Naive B cell (primary cell): ENCODE measurements around the gene TM4SF4. TPM values are rescaled to one million over a fixed set of nuclear protein-coding genes. Genes with fewer than 3 reads are reported as not detected.
"Not testable (repeated sequence)": the region's sequence is repeated elsewhere in the genome, so short reads cannot be mapped to it uniquely, and the experiment has no call there.

ENCODE experiments used
- ATAC-seq, 2 donors: fragments of 150-1000 bp; cut with Tn5 transposase; 2 replicates each; pipeline ENCODE4 v1.10.0; 2021; ENCODE audit warnings: low read depth in 2 of 2, mild to moderate bottlenecking in 2 of 2, moderate library complexity in 2 of 2
- DNase-seq: peaks from one replicate; pipeline ENCODE4 v3.0.0; 2022
- H3K27ac Mint-ChIP-seq, 6 donors: one replicate each; pipeline ENCODE4 v1.8.0; 2020 to 2022; ENCODE audit warnings: mild to moderate bottlenecking in 6 of 6, mixed read lengths in 6 of 6, moderate library complexity in 5 of 6, inconsistent platforms in 2 of 6
- H3K27me3 Mint-ChIP-seq, 3 donors: one replicate each; pipeline ENCODE4 v1.8.0; 2021 to 2022; ENCODE audit warnings: mixed read lengths in 3 of 3, mild to moderate bottlenecking in 1 of 3
- H3K36me3 Mint-ChIP-seq, 2 donors: one replicate each; pipeline ENCODE4 v1.8.0; 2020 to 2022; ENCODE audit warnings: mixed read lengths in 2 of 2, inconsistent platforms in 1 of 2, mild to moderate bottlenecking in 1 of 2
- H3K4me1 Mint-ChIP-seq, 3 donors: one replicate each; pipeline ENCODE4 v1.8.0; 2020 to 2022; ENCODE audit warnings: mixed read lengths in 3 of 3, inconsistent platforms in 1 of 3, mild to moderate bottlenecking in 1 of 3, moderate library complexity in 1 of 3
- H3K4me3 Mint-ChIP-seq, 8 donors: one replicate each; pipeline ENCODE4 v1.8.0; 2020 to 2022; ENCODE audit warnings: mild to moderate bottlenecking in 8 of 8, mixed read lengths in 8 of 8, moderate library complexity in 8 of 8, inconsistent platforms in 2 of 8
- H3K9me3 Mint-ChIP-seq, 7 donors: one replicate each; pipeline ENCODE4 v1.8.0; 2020 to 2022; ENCODE audit warnings: mixed read lengths in 7 of 7, mild to moderate bottlenecking in 5 of 7, inconsistent platforms in 2 of 7, moderate library complexity in 1 of 7
- polyA plus RNA-seq, 6 donors: library from polyadenylated mRNA; unstranded; fragments of 300-500 nt; fragmentation: Illumina TruSeq; gene quantifications; one replicate each; pipeline ENCODE4 v1.2.3, GENCODE V29; 2021; ENCODE audit warnings: low read depth in 6 of 6

The TM4SF4 gene
- polyA plus RNA-seq, 6 donors from 2014 or later = not detected

DNA sequence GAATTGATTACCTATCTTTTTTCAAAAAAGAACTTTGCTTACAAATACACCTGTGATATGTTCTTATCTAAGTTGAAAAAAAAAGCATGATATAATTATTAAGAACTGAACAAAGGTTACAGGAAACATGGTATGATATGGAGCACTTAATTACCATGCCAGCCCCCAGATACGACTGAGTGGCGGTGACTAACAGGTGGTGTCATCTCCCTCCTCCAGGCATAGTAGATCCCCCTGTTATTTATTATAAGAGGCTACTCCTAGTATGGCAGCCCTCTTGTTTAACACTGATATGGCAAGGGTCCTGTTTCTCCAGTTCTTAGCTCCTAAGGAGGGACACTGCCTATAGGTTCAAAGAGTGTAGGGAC, 31.0 kb upstream of the TM4SF4 start:
- Mint-ChIP-seq H3K27me3 (peaks cover 0 to 5% (median 0%) of the 10 kb centered on the region in 3 donors), H3K4me3 (no peak overlapping the region), H3K4me1 (peaks cover 7 to 10% (median 8%) of the 10 kb centered on the region in 3 donors), H3K36me3 (no peaks in the 10 kb centered on the region), H3K27ac (no peak overlapping the region), H3K9me3 (no peaks in the 10 kb centered on the region)
- no peak for DNase-seq
- ATAC-seq = no peak

GRCh38 chr3:149444867-149445266, 29.6 kb upstream of the TM4SF4 start:
- H3K27ac Mint-ChIP-seq, ATAC-seq, H3K4me3 Mint-ChIP-seq, H3K27me3 Mint-ChIP-seq, H3K9me3 Mint-ChIP-seq, H3K36me3 Mint-ChIP-seq, DNase-seq: not testable (repeated sequence)
- peaks cover 7 to 11% (median 9%) of the 10 kb centered on the region in 3 donors for H3K4me1 Mint-ChIP-seq

DNA sequence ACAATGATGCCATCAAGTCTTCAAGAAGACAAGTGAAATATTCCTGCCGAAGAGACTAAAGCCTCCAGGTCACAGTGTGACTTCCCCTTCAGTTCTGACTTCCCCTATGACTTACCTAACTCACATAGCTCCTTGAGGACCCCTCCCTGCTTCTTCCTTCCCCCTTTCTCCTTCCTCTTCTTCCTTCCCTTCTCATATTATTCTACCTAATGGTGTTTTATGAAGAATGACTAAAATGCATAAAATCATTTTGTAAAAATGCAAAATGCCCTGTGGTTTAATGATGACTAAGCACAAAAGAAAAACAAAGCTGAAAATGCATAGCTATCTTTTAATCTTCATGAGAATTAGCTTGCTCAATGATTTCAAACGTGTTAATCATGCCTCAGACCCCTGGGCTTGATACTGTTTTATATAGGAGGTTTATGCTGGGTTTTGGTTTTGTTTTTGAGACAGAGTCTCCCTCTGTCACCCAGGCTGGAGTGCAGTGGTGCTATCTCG, 26.1 kb upstream of the TM4SF4 start:
- no peak overlapping the region for H3K27ac Mint-ChIP-seq
- no peak overlapping the region for H3K4me3 Mint-ChIP-seq
- peaks cover 0 to 11% of the 10 kb centered on the region in 2 donors for H3K36me3 Mint-ChIP-seq
- peaks cover 0 to 13% (median 11%) of the 10 kb centered on the region in 3 donors for H3K27me3 Mint-ChIP-seq
- peaks cover 5 to 26% (median 19%) of the 10 kb centered on the region in 7 donors for H3K9me3 Mint-ChIP-seq
- ATAC-seq (peak in 1 of 2 donors; percentile 36), DNase-seq (no peak)
- peaks cover 7 to 11% (median 9%) of the 10 kb centered on the region in 3 donors for H3K4me1 Mint-ChIP-seq

GRCh38 chr3:149449182-149449581, 25.3 kb upstream of the TM4SF4 start:
- Mint-ChIP-seq H3K9me3 (peaks cover 5 to 31% (median 23%) of the 10 kb centered on the region in 7 donors), H3K36me3 (peaks cover 0 to 11% of the 10 kb centered on the region in 2 donors), H3K4me3 (no peak overlapping the region), H3K27ac (no peak overlapping the region), H3K4me1 (peaks cover 7 to 11% (median 9%) of the 10 kb centered on the region in 3 donors), H3K27me3 (peaks cover 0 to 13% (median 6%) of the 10 kb centered on the region in 3 donors)
- DNase-seq (no peak), ATAC-seq (no peak)

DNA sequence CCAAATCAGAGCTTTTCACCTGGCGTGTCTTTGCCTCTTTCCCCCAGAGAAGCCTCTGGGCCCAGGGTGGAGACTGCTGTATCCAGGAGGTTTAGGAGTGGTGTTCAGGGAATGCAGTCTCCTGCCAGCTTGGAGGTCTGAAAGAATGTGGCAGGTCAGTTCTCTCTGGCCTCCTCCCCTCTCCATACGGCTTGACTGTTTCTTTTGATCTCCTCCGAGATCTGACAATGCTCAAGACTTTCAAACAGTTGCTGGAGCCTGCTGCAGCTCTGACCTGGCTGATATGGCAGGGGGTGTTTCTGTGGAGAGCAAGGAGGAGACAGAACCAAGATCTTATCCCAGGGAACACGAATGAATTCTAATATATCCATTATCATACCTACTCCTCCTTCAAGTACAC, 24.7 kb upstream of the TM4SF4 start:
- Mint-ChIP-seq H3K4me1 (peaks cover 7 to 11% (median 9%) of the 10 kb centered on the region in 3 donors), H3K9me3 (peaks cover 6 to 31% (median 23%) of the 10 kb centered on the region in 7 donors), H3K27me3 (peaks cover 0 to 15% (median 10%) of the 10 kb centered on the region in 3 donors), H3K4me3 (no peak overlapping the region), H3K36me3 (peaks cover 0 to 11% of the 10 kb centered on the region in 2 donors), H3K27ac (no peak overlapping the region)
- DNase-seq = no peak
- no peak for ATAC-seq

- Mint-ChIP-seq H3K4me3 (no peak overlapping the region), H3K27me3 (peaks cover 1 to 18% (median 15%) of the 10 kb centered on the region in 3 donors), H3K36me3 (peaks cover 0 to 11% of the 10 kb centered on the region in 2 donors), H3K27ac (no peak overlapping the region), H3K4me1 (peaks cover 7 to 11% (median 9%) of the 10 kb centered on the region in 3 donors), H3K9me3 (peaks cover 8 to 31% (median 23%) of the 10 kb centered on the region in 7 donors)
- no peak for DNase-seq
- ATAC-seq = no peak
These were observed 24.2 kb upstream of the TM4SF4 start for GRCh38 chr3:149450281-149450680.

- no peak for DNase-seq
- H3K27ac Mint-ChIP-seq = no peak overlapping the region
- peaks cover 8 to 31% (median 23%) of the 10 kb centered on the region in 7 donors for H3K9me3 Mint-ChIP-seq
- peaks cover 5 to 24% (median 23%) of the 10 kb centered on the region in 3 donors for H3K27me3 Mint-ChIP-seq
- peaks cover 7 to 11% (median 9%) of the 10 kb centered on the region in 3 donors for H3K4me1 Mint-ChIP-seq
- no peak overlapping the region for H3K4me3 Mint-ChIP-seq
- no peak for ATAC-seq
- H3K36me3 Mint-ChIP-seq = peaks cover 0 to 11% of the 10 kb centered on the region in 2 donors
These were observed 22.5 kb upstream of the TM4SF4 start for GRCh38 chr3:149452036-149452435.

GRCh38 chr3:149453140-149453805, 21.2 kb upstream of the TM4SF4 start:
- Mint-ChIP-seq H3K36me3 (peaks cover 0 to 11% of the 10 kb centered on the region in 2 donors), H3K9me3 (peaks cover 12 to 31% (median 23%) of the 10 kb centered on the region in 7 donors), H3K27ac (no peak overlapping the region), H3K27me3 (peaks cover 5 to 24% (median 23%) of the 10 kb centered on the region in 3 donors), H3K4me1 (peaks cover 3 to 4% (median 3%) of the 10 kb centered on the region in 3 donors), H3K4me3 (no peak overlapping the region)
- ATAC-seq (no peak), DNase-seq (no peak)

GRCh38 chr3:149454746-149455145, 19.8 kb upstream of the TM4SF4 start:
- ATAC-seq (no peak), DNase-seq (no peak)
- Mint-ChIP-seq H3K36me3 (peaks cover 0 to 11% of the 10 kb centered on the region in 2 donors), H3K9me3 (peaks cover 12 to 31% (median 23%) of the 10 kb centered on the region in 7 donors), H3K4me3 (no peak overlapping the region), H3K27ac (no peak overlapping the region), H3K27me3 (peaks cover 5 to 23% (median 22%) of the 10 kb centered on the region in 3 donors), H3K4me1 (no peaks in the 10 kb centered on the region)

DNA sequence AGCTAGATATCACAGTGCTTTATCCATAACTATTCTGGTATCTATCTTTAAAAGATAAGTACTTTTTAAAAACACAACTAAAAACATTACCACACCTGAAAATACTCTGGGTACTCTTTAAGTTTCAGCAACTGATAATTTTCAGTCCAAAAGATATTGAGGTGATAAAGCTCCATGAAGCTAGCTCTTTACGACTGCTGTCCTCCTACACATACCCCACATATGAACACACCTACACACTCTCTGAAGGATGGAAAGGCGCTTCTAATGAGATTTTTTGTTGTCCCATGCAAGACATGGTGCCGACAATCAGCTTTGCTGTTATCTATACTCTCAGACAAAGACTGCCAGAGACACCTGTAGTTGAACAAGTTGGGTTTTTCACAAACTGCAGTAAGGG, 19.1 kb upstream of the TM4SF4 start:
- Mint-ChIP-seq H3K27ac (no peak overlapping the region), H3K9me3 (peaks cover 12 to 29% (median 23%) of the 10 kb centered on the region in 7 donors), H3K36me3 (peaks cover 0 to 11% of the 10 kb centered on the region in 2 donors), H3K27me3 (peaks cover 5 to 18% (median 17%) of the 10 kb centered on the region in 3 donors), H3K4me3 (no peak overlapping the region), H3K4me1 (no peaks in the 10 kb centered on the region)
- ATAC-seq (no peak), DNase-seq (no peak)

DNA sequence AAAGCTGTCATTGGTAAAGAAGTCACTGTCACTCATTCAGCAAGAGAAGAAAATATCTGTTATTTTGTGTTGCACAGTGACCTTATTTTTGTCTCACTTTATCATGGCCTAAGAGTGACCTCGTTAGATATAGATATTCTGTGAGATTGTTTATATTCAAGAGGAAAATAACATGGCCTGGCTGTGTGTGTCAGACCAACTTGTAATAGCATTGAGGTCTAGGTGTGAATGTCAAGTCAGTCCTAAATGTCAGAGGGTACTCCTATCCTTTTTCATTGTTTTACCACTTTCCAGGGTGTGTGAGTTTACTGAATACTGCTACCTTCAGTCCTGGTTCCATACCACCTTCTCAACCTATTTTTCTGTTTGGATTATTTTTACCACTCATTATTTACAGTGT, 18.5 kb upstream of the TM4SF4 start:
- ATAC-seq (no peak), DNase-seq (no peak)
- no peak overlapping the region for H3K4me3 Mint-ChIP-seq
- H3K4me1 Mint-ChIP-seq = no peaks in the 10 kb centered on the region
- peaks cover 0 to 11% of the 10 kb centered on the region in 2 donors for H3K36me3 Mint-ChIP-seq
- peaks cover 12 to 22% (median 20%) of the 10 kb centered on the region in 7 donors for H3K9me3 Mint-ChIP-seq
- H3K27me3 Mint-ChIP-seq = peaks cover 5 to 17% (median 17%) of the 10 kb centered on the region in 3 donors
- H3K27ac Mint-ChIP-seq = no peak overlapping the region

GRCh38 chr3:149459491-149460059, 14.9 kb upstream of the TM4SF4 start:
- H3K9me3 Mint-ChIP-seq = peaks cover 0 to 7% (median 0%) of the 10 kb centered on the region in 7 donors
- no peak for ATAC-seq
- H3K36me3 Mint-ChIP-seq = no peaks in the 10 kb centered on the region
- H3K4me1 Mint-ChIP-seq = no peaks in the 10 kb centered on the region
- H3K27ac Mint-ChIP-seq = no peak overlapping the region
- no peak for DNase-seq
- H3K27me3 Mint-ChIP-seq = peaks cover 5 to 16% (median 15%) of the 10 kb centered on the region in 3 donors
- H3K4me3 Mint-ChIP-seq = no peak overlapping the region

DNA sequence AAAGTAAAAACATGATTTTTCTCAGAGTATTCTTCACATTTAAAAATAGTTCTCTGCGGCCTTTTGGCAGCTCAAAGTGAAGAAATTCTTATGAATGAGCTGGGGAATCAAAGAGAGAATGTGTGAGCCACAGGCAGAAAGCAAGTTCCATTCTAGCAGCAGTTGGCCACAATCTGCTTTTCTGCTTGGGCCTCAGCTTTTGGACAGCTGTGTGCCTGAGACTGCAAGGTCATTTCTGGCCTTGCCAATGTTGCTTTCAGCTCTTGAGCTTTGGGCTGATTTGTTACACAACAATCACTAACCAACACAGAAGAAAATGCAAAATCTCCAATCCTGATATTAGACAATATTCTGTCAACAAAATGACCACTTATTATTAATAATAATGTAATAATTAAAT, 14.4 kb upstream of the TM4SF4 start:
- no peak for DNase-seq
- Mint-ChIP-seq H3K4me1 (no peaks in the 10 kb centered on the region), H3K36me3 (no peaks in the 10 kb centered on the region), H3K9me3 (peaks cover 0 to 4% (median 0%) of the 10 kb centered on the region in 7 donors), H3K4me3 (no peak overlapping the region), H3K27ac (no peak overlapping the region), H3K27me3 (peaks cover 5 to 14% (median 10%) of the 10 kb centered on the region in 3 donors)
- no peak for ATAC-seq

DNA sequence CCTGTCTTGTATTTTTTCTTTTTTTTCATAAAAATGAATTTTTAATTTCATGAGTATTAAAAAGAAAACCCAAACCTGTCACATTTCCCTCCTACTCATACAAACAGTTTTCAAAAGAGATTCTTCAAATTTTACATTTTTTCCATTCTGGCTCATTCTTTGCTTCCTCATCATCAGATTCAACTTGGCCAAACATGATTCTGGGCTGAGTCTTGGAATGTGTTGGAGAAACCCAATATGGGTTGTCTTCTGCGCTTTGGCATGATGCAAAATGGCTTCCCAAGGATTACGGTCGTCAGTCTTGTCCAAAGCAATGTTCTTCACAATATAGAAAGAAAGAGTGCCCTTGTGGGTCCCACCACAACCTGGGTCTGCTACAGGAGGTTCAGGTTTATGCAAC, 12.4 kb upstream of the TM4SF4 start:
- peaks cover 0 to 4% (median 0%) of the 10 kb centered on the region in 7 donors for H3K9me3 Mint-ChIP-seq
- no peak for DNase-seq
- H3K36me3 Mint-ChIP-seq = no peaks in the 10 kb centered on the region
- no peak overlapping the region for H3K4me3 Mint-ChIP-seq
- no peak overlapping the region for H3K27ac Mint-ChIP-seq
- ATAC-seq = no peak
- peaks cover 0 to 12% (median 0%) of the 10 kb centered on the region in 3 donors for H3K27me3 Mint-ChIP-seq
- no peaks in the 10 kb centered on the region for H3K4me1 Mint-ChIP-seq
